Stomach (tissue), 4 donors: Measurements from ENCODE around the gene TMCC2.

Experiments used
- CTCF ChIP-seq, 7 experiments: fragments of 450-650 bp in 4 of 7; fragments of 200-600 bp in 3 of 7; sonication (generic) in 3 of 7; IDR thresholded peaks; one replicate each; pipeline ENCODE4 v1.5.1; 2016 to 2019; ENCODE audit warnings: antibody characterized with exemption in 7 of 7, control low read depth in 2 of 7, mild to moderate bottlenecking in 1 of 7
- EP300 ChIP-seq: sonication (generic); formaldehyde crosslinking; IDR thresholded peaks from one replicate; pipeline ENCODE4 v1.6.1; 2017; ENCODE audit warnings: antibody characterized with exemption
- POLR2A ChIP-seq, 4 donors: fragments of 450-650 bp; IDR thresholded peaks; one replicate each; pipeline ENCODE4 v1.6.1; 2016; ENCODE audit warnings: antibody characterized with exemption in 4 of 4, control low read depth in 2 of 4, mild to moderate bottlenecking in 1 of 4, moderate library complexity in 1 of 4
- POLR2AphosphoS5 ChIP-seq, 3 donors: sonication (generic); formaldehyde crosslinking; IDR thresholded peaks; one replicate each; pipeline ENCODE4 v1.6.1; 2016; ENCODE audit warnings: antibody characterized with exemption in 3 of 3

GRCh38 chr1:205262731-205263171, 35.0 kb downstream of the TMCC2 start:
- TF ChIP-seq CTCF (IDR thresholded peaks at IDR 0.05), result no peak
- TF ChIP-seq EP300, result no peak
- TF ChIP-seq POLR2AphosphoS5 (IDR thresholded peaks at IDR 0.05), result no peak
- TF ChIP-seq POLR2A (IDR thresholded peaks at IDR 0.05), result no peak
